Tibial nerve (tissue), 4 donors: ENCODE data around the gene BRIX1. TPM values are rescaled to one million over a fixed set of nuclear protein-coding genes. Genes with fewer than 3 reads are reported as not detected.

Source experiments
- DNase-seq, 2 donors: peaks; one replicate each; pipeline ENCODE4 v3.0.0-alpha.2; 2019; ENCODE audit warnings: low spot score in 2 of 2
- H3K27ac ChIP-seq, 4 donors: fragments of 200-600 bp; sonication (generic) in 3 of 4; one replicate each; pipeline ENCODE4 v1.5.1; 2017 to 2019; ENCODE audit warnings: mild to moderate bottlenecking in 1 of 4
- H3K27me3 ChIP-seq, 2 donors: fragments of 200-600 bp; sonication (generic) in 1 of 2; one replicate each; pipeline versions ENCODE4 v1.5.1 to v1.6.0; 2017 to 2019
- H3K36me3 ChIP-seq, 3 donors: fragments of 200-600 bp; sonication (generic); one replicate each; pipeline ENCODE4 v1.5.1; 2018 to 2019
- H3K4me1 ChIP-seq, 4 donors: fragments of 200-600 bp; sonication (generic) in 3 of 4; one replicate each; pipeline ENCODE4 v1.5.1; 2017 to 2019
- H3K4me3 ChIP-seq, 4 donors: fragments of 200-600 bp; sonication (generic) in 3 of 4; one replicate each; pipeline ENCODE4 v1.5.1; 2017 to 2019; ENCODE audit warnings: mild to moderate bottlenecking in 1 of 4, moderate library complexity in 1 of 4
- H3K9me3 ChIP-seq, 4 donors: fragments of 200-600 bp; sonication (generic) in 3 of 4; one replicate each; pipeline ENCODE4 v1.5.1; 2017 to 2019
- CTCF ChIP-seq, 5 experiments: fragments of 200-600 bp in 3 of 5; fragments of 450-650 bp in 2 of 5; sonication (generic) in 3 of 5; IDR thresholded peaks; one replicate each; pipeline ENCODE4 v1.5.1; 2016 to 2019; ENCODE audit warnings: antibody characterized with exemption in 5 of 5, mild to moderate bottlenecking in 3 of 5, moderate library complexity in 2 of 5
- EP300 ChIP-seq, 2 donors: sonication (generic); formaldehyde crosslinking; IDR thresholded peaks; one replicate each; pipeline ENCODE4 v1.6.1; 2017; ENCODE audit warnings: antibody characterized with exemption in 2 of 2, mild to moderate bottlenecking in 1 of 2
- POLR2A ChIP-seq, 2 donors: fragments of 450-650 bp; IDR thresholded peaks; one replicate each; pipeline ENCODE4 v1.6.1; 2017; ENCODE audit warnings: antibody characterized with exemption in 2 of 2, mild to moderate bottlenecking in 2 of 2, moderate library complexity in 2 of 2
- WGBS, 2 donors: methylation state at CpG; one replicate each; pipeline ENCODE4 v1.1.5; 2018; 5-methylcytosine and 5-hydroxymethylcytosine counted together
- total RNA-seq, 4 donors: library from RNA; depleted of rRNA; stranded (reverse); fragments of >200 nt; gene quantifications; one replicate each; pipeline ENCODE4 v1.1.0, GENCODE V29; 2016

Gene BRIX1
- total RNA-seq, 4 donors from 2014 or later = 15.7 to 33.7 (median 22.5) TPM

- Histone ChIP-seq H3K9me3 (no peaks in the 10 kb centered on the region), H3K27me3 (no peaks in the 10 kb centered on the region), H3K4me1 (peaks cover 0 to 28% (median 15%) of the 10 kb centered on the region in 4 donors), H3K27ac (no peak overlapping the region), H3K36me3 (peaks cover 0 to 38% (median 6%) of the 10 kb centered on the region in 3 donors), H3K4me3 (no peak overlapping the region)
- 95% methylated on average over 5 of the region's 5 CpGs for WGBS, 2 donors
- DNase-seq = no peak
- TF ChIP-seq EP300 (IDR thresholded peaks at IDR 0.05) = no peak
- TF ChIP-seq CTCF (IDR thresholded peaks at IDR 0.05) = no peak
- TF ChIP-seq POLR2A (IDR thresholded peaks at IDR 0.05) = no peak
Observed at GRCh38 chr5:34928267-34928666, 12.8 kb downstream of the BRIX1 start.

DNA sequence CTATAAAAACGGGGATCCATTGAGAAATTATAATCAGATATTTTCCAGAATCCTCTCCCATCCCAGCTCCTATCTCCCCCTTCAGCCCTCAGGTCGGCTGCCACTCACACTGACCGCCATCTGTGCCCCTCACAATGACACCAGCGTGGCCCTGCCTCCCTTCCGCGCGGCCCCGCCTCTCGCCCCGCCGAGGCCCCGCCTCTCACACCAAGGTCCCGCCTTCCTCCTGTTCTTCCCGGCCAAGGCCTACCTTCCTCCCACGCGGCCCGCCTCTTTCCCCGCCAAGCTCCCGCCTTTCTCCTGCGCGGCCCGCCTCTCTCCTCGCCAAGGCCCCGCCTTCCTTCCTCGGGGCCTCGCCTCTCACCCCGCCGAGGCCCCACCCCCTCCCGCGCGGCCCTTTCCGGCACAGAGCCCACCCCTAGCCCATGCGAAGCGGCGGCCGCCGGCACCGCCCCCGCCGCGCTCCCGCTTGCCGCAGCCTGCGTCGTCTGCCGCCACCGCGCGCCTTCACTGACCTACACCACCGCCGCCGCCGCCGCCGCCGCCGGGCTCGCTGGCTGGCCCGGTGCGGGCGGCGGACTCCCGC lies 13.7 kb downstream of the BRIX1 start, which contains the start of gene DNAJC21:
Gene DNAJC21, plus strand, starts transcription at position 426 of the 586 bp plus-strand sequence. CDS start 261 bp downstream, outside the sequence.
- Histone ChIP-seq H3K4me3 (peak within 1 kb of the TSS; percentile 57 to 88 (median 78)), H3K36me3 (peaks cover 0 to 29% (median 6%) of the 10 kb centered on the region in 3 donors), H3K9me3 (no peaks in the 10 kb centered on the region), H3K4me1 (peaks cover 0 to 28% (median 15%) of the 10 kb centered on the region in 4 donors), H3K27ac (peak within 1 kb of the TSS; percentile 88 to 99 (median 96)), H3K27me3 (no peaks in the 10 kb centered on the region)
- TF ChIP-seq EP300 (IDR thresholded peaks at IDR 0.05) (peak in 1 of 2 donors; percentile 27), CTCF (IDR thresholded peaks at IDR 0.05) (no peak), POLR2A (IDR thresholded peaks at IDR 0.05) (peak in 1 of 2 donors; percentile 34)
- 1% methylated on average over 32 to 47 of the region's 63 CpGs for WGBS, 2 donors
- peak; percentile 92 to 94 for DNase-seq

- Histone ChIP-seq H3K27me3 (no peaks in the 10 kb centered on the region), H3K9me3 (no peaks in the 10 kb centered on the region), H3K36me3 (peaks cover 0 to 23% (median 6%) of the 10 kb centered on the region in 3 donors)
Observed at GRCh38 chr5:34929720-34930461, 14.4 kb downstream of the BRIX1 start.

GRCh38 chr5:34930462-34930844 lies 14.9 kb downstream of the BRIX1 start:
- peaks cover 0 to 17% (median 6%) of the 10 kb centered on the region in 3 donors for H3K36me3 ChIP-seq
- H3K27me3 ChIP-seq = no peaks in the 10 kb centered on the region
- H3K4me1 ChIP-seq = peaks cover 0 to 30% (median 15%) of the 10 kb centered on the region in 4 donors
- no peak for DNase-seq
- WGBS, 2 donors = 0 to 1% methylated on average over 3 of the region's 3 CpGs
- H3K27ac ChIP-seq = peak overlapping the region; percentile 88 to 99 (median 96)
- H3K4me3 ChIP-seq = peak overlapping the region; percentile 57 to 88 (median 78)
- no peaks in the 10 kb centered on the region for H3K9me3 ChIP-seq
- TF ChIP-seq CTCF (IDR thresholded peaks at IDR 0.05) (no peak), POLR2A (IDR thresholded peaks at IDR 0.05) (no peak), EP300 (IDR thresholded peaks at IDR 0.05) (no peak)

More at GRCh38 chr5:34929720-34930461, 14.4 kb downstream of the BRIX1 start:
- H3K4me3 ChIP-seq = peak overlapping the region; percentile 57 to 88 (median 78)
- WGBS, 2 donors = 0 to 1% methylated on average over 21 to 23 of the region's 70 CpGs
- TF ChIP-seq CTCF (IDR thresholded peaks at IDR 0.05) (no peak), POLR2A (IDR thresholded peaks at IDR 0.05) (peak in 1 of 2 donors; percentile 39), EP300 (IDR thresholded peaks at IDR 0.05) (peak in 1 of 2 donors; percentile 43)
- H3K27ac ChIP-seq = peak overlapping the region; percentile 88 to 99 (median 96)
- peak; percentile 73 to 75 for DNase-seq
- H3K4me1 ChIP-seq = peaks cover 0 to 30% (median 15%) of the 10 kb centered on the region in 4 donors
